Endodermal cell (in vitro differentiated cells): ENCODE results near the gene HLA-A. TPM values are rescaled to one million over a fixed set of nuclear protein-coding genes. Genes with fewer than 3 reads are reported as not detected.

Source experiments
- DNase-seq: peaks from one replicate; pipeline ENCODE4 v3.0.0-alpha.2; 2017
- H3K27ac ChIP-seq: 2 replicates; pipeline ENCODE4 v1.5.1; 2013; ENCODE audit warnings: mild to moderate bottlenecking, low read depth, low read length, moderate library complexity
- H3K27me3 ChIP-seq: 2 replicates; pipeline ENCODE4 v1.6.1; 2013; ENCODE audit warnings: mild to moderate bottlenecking, low read length, moderate library complexity; ENCODE audit not compliant: insufficient read depth, control insufficient read depth, poor library complexity, severe bottlenecking
- H3K36me3 ChIP-seq: 2 replicates; pipeline ENCODE4 v1.7.0; 2013; ENCODE audit warnings: mild to moderate bottlenecking, low read length, moderate library complexity; ENCODE audit not compliant: control insufficient read depth, insufficient read depth
- H3K4me1 ChIP-seq: one replicate; pipeline ENCODE4 v1.7.0; 2013; ENCODE audit warnings: low read length; ENCODE audit not compliant: control insufficient read depth, insufficient read depth
- H3K4me3 ChIP-seq: 2 replicates; pipeline ENCODE4 v1.5.1; 2013; ENCODE audit warnings: mild to moderate bottlenecking, low read length, moderate library complexity
- H3K9ac ChIP-seq: 2 replicates; pipeline ENCODE4 v1.6.1; 2013; ENCODE audit warnings: mild to moderate bottlenecking, low read length, moderate library complexity; ENCODE audit not compliant: poor library complexity, severe bottlenecking; ENCODE audit errors: extremely low read depth
- H3K9me3 ChIP-seq: 2 replicates; pipeline ENCODE4 v1.6.1; 2013; ENCODE audit warnings: mild to moderate bottlenecking, low read length, moderate library complexity; ENCODE audit not compliant: control insufficient read depth
- H3K27ac Mint-ChIP-seq: 2 replicates; pipeline ENCODE4 v1.8.0; 2020; ENCODE audit warnings: mixed read lengths
- H3K27me3 Mint-ChIP-seq: 2 replicates; pipeline ENCODE4 v1.8.0; 2021; ENCODE audit warnings: mild to moderate bottlenecking, mixed read lengths; ENCODE audit not compliant: insufficient read depth
- H3K36me3 Mint-ChIP-seq: 2 replicates; pipeline ENCODE4 v1.8.0; 2020; ENCODE audit warnings: low read depth, mixed read lengths
- H3K4me1 Mint-ChIP-seq: 2 replicates; pipeline ENCODE4 v1.8.0; 2020; ENCODE audit warnings: mixed read lengths
- H3K4me3 Mint-ChIP-seq: 2 replicates; pipeline ENCODE4 v1.8.0; 2020; ENCODE audit warnings: mild to moderate bottlenecking, moderate library complexity, mixed read lengths
- H3K9me3 Mint-ChIP-seq: 2 replicates; pipeline ENCODE4 v1.8.0; 2020; ENCODE audit warnings: mild to moderate bottlenecking, mixed read lengths
- CTCF ChIP-seq: fragments of 200-600 bp; sonication (generic); conservative IDR thresholded peaks from 2 replicates; pipeline ENCODE4 v1.5.0; 2021; ENCODE audit warnings: antibody characterized with exemption, mild to moderate bottlenecking
- WGBS, 2 experiments: methylation state at CpG; one replicate each; pipeline versions ENCODE4 v1.1.5 to v1.1.7; 2013; ENCODE audit warnings: missing lambda C conversion rate in 2 of 2, mixed read lengths in 1 of 2; ENCODE audit not compliant: insufficient coverage in 1 of 2, insufficient read length in 1 of 2; 5-methylcytosine and 5-hydroxymethylcytosine counted together
- long read RNA-seq, 4 experiments: library from polyadenylated mRNA in 2 of 4; library from RNA in 1 of 4; library from capped mRNA in 1 of 4; stranded (forward) in 3 of 4; unstranded in 1 of 4; transcript quantifications; one replicate each; pipeline ENCODE4 v2.0.0, GENCODE V29; 2020 to 2021; ENCODE audit warnings: inconsistent platforms in 1 of 4
- polyA plus RNA-seq, 2 experiments: library from polyadenylated mRNA; stranded (reverse); fragments of 50-300 nt; gene quantifications; one replicate each; pipeline ENCODE4 v1.2.3, GENCODE V29; 2013
- total RNA-seq, 2 donors: library from RNA; stranded (reverse); fragmentation: NEBNext Ultra II Directional in 1 of 2; extraction: Animal tissue kit (Norgen Biotek cat#: 25700) in 1 of 2; gene quantifications; 2 replicates in 1 of 2; 3 replicates in 1 of 2; pipeline ENCODE4 v1.2.1, GENCODE V29; 2021

HLA-A gene
- total RNA-seq, result 100 to 1,000 TPM; 212 to 282 TPM
- 56.2 TPM for polyA plus RNA-seq (2013, experiment 1 of 2)
- 50.5 TPM for polyA plus RNA-seq (2013, experiment 2 of 2)
- long read RNA-seq, experiment 1, transcript HLA-A-203 (8 exons, 1,611 nt), result major isoform, 72 of 196 reads
- long read RNA-seq, experiment 1, partial matches to known transcripts, result 71 of 196 reads
- long read RNA-seq, experiment 1, other reads (novel, unspliced or antisense), result 53 of 196 reads
- long read RNA-seq, experiment 2, transcript HLA-A-203 (8 exons, 1,611 nt), result major isoform, 163 of 212 reads
- long read RNA-seq, experiment 2, partial matches to known transcripts, result 33 of 212 reads
- long read RNA-seq, experiment 2, other reads (novel, unspliced or antisense), result 16 of 212 reads
- long read RNA-seq, experiment 3, transcript HLA-A-203 (8 exons, 1,611 nt), result major isoform, 1,063 of 1,150 reads
- long read RNA-seq, experiment 3, partial matches to known transcripts, result 26 of 1,150 reads
- long read RNA-seq, experiment 3, other reads (novel, unspliced or antisense), result 61 of 1,150 reads
- long read RNA-seq, experiment 4, transcript HLA-A-203 (8 exons, 1,611 nt), result major isoform, 1,510 of 1,701 reads
- long read RNA-seq, experiment 4, partial matches to known transcripts, result 94 of 1,701 reads
- long read RNA-seq, experiment 4, other reads (novel, unspliced or antisense), result 97 of 1,701 reads

- no peaks in the 10 kb centered on the region for H3K36me3 ChIP-seq
- H3K4me1 Mint-ChIP-seq, result peaks cover 9% of the 10 kb centered on the region
- peak; percentile 95 for DNase-seq
- peak within 1 kb of the TSS; percentile 75 for H3K4me3 Mint-ChIP-seq
- H3K27me3 ChIP-seq, result peaks cover 8% of the 10 kb centered on the region
- peaks cover 23% of the 10 kb centered on the region for H3K36me3 Mint-ChIP-seq
- no peaks in the 10 kb centered on the region for H3K9me3 ChIP-seq
- no peak for TF ChIP-seq CTCF
- H3K4me3 ChIP-seq, result peak within 1 kb of the TSS; percentile 71
- 3 to 4% methylated on average over 19 to 62 of the region's 68 CpGs for WGBS, 2 experiments
- peaks cover 6% of the 10 kb centered on the region for H3K9me3 Mint-ChIP-seq
- no peak within 1 kb of the TSS for H3K9ac ChIP-seq
- H3K27ac ChIP-seq, result no peak within 1 kb of the TSS
- H3K27me3 Mint-ChIP-seq, result peaks cover 8% of the 10 kb centered on the region
- H3K4me1 ChIP-seq, result no peaks in the 10 kb centered on the region
- H3K27ac Mint-ChIP-seq, result peak within 1 kb of the TSS; percentile 64
Observed at GRCh38 chr6:29942275-29943052, at the start of gene HLA-A. HLA-A (plus strand) TSS chr6:29942532; CDS start chr6:29942554, 22 bp downstream.

GRCh38 chr6:29892696-29893095 is 49.6 kb upstream of the HLA-A start:
- H3K27ac ChIP-seq, result no peak overlapping the region

More at GRCh38 chr6:29892696-29893095, 49.6 kb upstream of the HLA-A start:
- no peak overlapping the region for H3K4me3 Mint-ChIP-seq
- no peak for DNase-seq
- H3K27me3 Mint-ChIP-seq, result peaks cover 68% of the 10 kb centered on the region
- Histone ChIP-seq H3K9me3 (no peaks in the 10 kb centered on the region), H3K27me3 (peaks cover 19% of the 10 kb centered on the region), H3K4me1 (no peaks in the 10 kb centered on the region), H3K4me3 (no peak overlapping the region), H3K9ac (no peak overlapping the region), H3K36me3 (no peaks in the 10 kb centered on the region)
- peaks cover 27% of the 10 kb centered on the region for H3K9me3 Mint-ChIP-seq
- TF ChIP-seq CTCF, result no peak
- peaks cover 2% of the 10 kb centered on the region for H3K36me3 Mint-ChIP-seq
- no peaks in the 10 kb centered on the region for H3K4me1 Mint-ChIP-seq
- H3K27ac Mint-ChIP-seq, result no peak overlapping the region
